ENCODE data around the gene CCSER1. TPM values are rescaled to one million over a fixed set of nuclear protein-coding genes. Genes with fewer than 3 reads are reported as not detected.

The CCSER1 gene
- total and polyA plus RNA-seq, 2 of the 8 experiments (the other 6 are each of a cell fraction or from before 2014, with no cell fraction given), result 0.26 to 0.84 TPM

GRCh38 chr4:90624781-90625180 lies 497.6 kb downstream of the CCSER1 start (continued):
- no peak for TF ChIP-seq FOSL1 (IDR thresholded peaks at IDR 0.05; ENCODE audit: insufficient read depth, low read depth, low read length)
